ENCODE results near the gene ANTXR2. TPM values are rescaled to one million over a fixed set of nuclear protein-coding genes. Genes with fewer than 3 reads are reported as not detected.
A peak's percentile ranks its signal among the peaks of the same experiment; 100 is the strongest.

Gene ANTXR2
- total and polyA plus RNA-seq, 2 of the 13 experiments (the other 11 are each of a cell fraction or from before 2014, with no cell fraction given), result 4.6 to 14.5 TPM

- no peak overlapping the region for H2AFZ ChIP-seq (ENCODE audit: low read length)
These were observed 2.9 kb downstream of the ANTXR2 start for GRCh38 chr4:80069837-80070731.

More at GRCh38 chr4:80069837-80070731, 2.9 kb downstream of the ANTXR2 start:
- in situ Hi-C loops (cut with HindIII; ENCODE audit: extremely low pct_ligation_motif_present, low pct_unique_long_range_greater_than_20kb), result loop anchor here (10.0 kb wide), 1 partner anchor 155 kb away; no protein-coding TSS in a partner anchor
- peak overlapping the region; percentile 76 for H3K4me2 ChIP-seq (ENCODE audit: low read depth, low read length)
- FAIRE-seq (no peak), ATAC-seq (no peak), DNase-seq (ENCODE audit: low spot score) (no peak)
- intact Hi-C loops (cut with micrococcal nuclease; ENCODE audit: unreplicated experiment), result loop anchor here (2.0 kb wide), 1 partner anchor 35 kb away; no protein-coding TSS in a partner anchor
- TF ChIP-seq RFXAP (CRISPR knock-in tag; IDR thresholded peaks at IDR 0.05; ENCODE audit: borderline replicate concordance), result no peak
- no peak for TF ChIP-seq ZMYM2 (CRISPR knock-in tag; IDR thresholded peaks at IDR 0.05)
- no peak for TF ChIP-seq ZNF709 (CRISPR knock-in tag; IDR thresholded peaks at IDR 0.05)
- no peak for TF ChIP-seq TBX3 (IDR thresholded peaks at IDR 0.05; ENCODE audit: borderline replicate concordance)
- no peak for TF ChIP-seq MNT (IDR thresholded peaks at IDR 0.05)
- TF ChIP-seq MAZ (IDR thresholded peaks at IDR 0.05; ENCODE audit: borderline replicate concordance, low read depth, low read length), result no peak
- no peak for TF ChIP-seq MAZ (CRISPR knock-in tag; IDR thresholded peaks at IDR 0.05; ENCODE audit: low read depth)
- no peak for TF ChIP-seq REPIN1 (CRISPR knock-in tag; IDR thresholded peaks at IDR 0.05; ENCODE audit: borderline replicate concordance, low read depth)
- TF ChIP-seq, protein P1, sequence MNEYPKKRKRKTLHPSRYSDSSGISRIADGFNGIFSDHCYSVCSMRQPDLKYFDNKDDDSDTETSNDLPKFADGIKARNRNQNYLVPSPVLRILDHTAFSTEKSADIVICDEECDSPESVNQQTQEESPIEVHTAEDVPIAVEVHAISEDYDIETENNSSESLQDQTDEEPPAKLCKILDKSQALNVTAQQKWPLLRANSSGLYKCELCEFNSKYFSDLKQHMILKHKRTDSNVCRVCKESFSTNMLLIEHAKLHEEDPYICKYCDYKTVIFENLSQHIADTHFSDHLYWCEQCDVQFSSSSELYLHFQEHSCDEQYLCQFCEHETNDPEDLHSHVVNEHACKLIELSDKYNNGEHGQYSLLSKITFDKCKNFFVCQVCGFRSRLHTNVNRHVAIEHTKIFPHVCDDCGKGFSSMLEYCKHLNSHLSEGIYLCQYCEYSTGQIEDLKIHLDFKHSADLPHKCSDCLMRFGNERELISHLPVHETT (CRISPR knock-in tag; conservative IDR thresholded peaks at IDR 0.05), result no peak
- TF ChIP-seq, protein P2, sequence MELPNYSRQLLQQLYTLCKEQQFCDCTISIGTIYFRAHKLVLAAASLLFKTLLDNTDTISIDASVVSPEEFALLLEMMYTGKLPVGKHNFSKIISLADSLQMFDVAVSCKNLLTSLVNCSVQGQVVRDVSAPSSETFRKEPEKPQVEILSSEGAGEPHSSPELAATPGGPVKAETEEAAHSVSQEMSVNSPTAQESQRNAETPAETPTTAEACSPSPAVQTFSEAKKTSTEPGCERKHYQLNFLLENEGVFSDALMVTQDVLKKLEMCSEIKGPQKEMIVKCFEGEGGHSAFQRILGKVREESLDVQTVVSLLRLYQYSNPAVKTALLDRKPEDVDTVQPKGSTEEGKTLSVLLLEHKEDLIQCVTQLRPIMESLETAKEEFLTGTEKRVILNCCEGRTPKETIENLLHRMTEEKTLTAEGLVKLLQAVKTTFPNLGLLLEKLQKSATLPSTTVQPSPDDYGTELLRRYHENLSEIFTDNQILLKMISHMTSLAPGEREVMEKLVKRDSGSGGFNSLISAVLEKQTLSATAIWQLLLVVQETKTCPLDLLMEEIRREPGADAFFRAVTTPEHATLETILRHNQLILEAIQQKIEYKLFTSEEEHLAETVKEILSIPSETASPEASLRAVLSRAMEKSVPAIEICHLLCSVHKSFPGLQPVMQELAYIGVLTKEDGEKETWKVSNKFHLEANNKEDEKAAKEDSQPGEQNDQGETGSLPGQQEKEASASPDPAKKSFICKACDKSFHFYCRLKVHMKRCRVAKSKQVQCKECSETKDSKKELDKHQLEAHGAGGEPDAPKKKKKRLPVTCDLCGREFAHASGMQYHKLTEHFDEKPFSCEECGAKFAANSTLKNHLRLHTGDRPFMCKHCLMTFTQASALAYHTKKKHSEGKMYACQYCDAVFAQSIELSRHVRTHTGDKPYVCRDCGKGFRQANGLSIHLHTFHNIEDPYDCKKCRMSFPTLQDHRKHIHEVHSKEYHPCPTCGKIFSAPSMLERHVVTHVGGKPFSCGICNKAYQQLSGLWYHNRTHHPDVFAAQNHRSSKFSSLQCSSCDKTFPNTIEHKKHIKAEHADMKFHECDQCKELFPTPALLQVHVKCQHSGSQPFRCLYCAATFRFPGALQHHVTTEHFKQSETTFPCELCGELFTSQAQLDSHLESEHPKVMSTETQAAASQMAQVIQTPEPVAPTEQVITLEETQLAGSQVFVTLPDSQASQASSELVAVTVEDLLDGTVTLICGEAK (IDR thresholded peaks at IDR 0.05), result no peak
- TF ChIP-seq, protein P2 (CRISPR knock-in tag; IDR thresholded peaks at IDR 0.05), result no peak
- ChIA-PET POLR2A (no interaction called here), CTCF (ENCODE audit: low intra/inter-chr PET ratio, low total read pairs) (no interaction called here)
- BruUV-seq (replicated peaks), result no TSS peak
- H3K9me3 ChIP-seq (ENCODE audit: low read length), result no peaks in the 10 kb centered on the region
- no peaks in the 10 kb centered on the region for H3K27me3 ChIP-seq (ENCODE audit: control insufficient read depth in 1 of 2, insufficient read depth in 2 of 2, low read length in 2 of 2)
- H3K4me3 ChIP-seq (replicated peaks in 1 of 3; ENCODE audit: insufficient read depth in 1 of 3, low read depth in 2 of 3, low read length in 3 of 3), result no peak overlapping the region
- no peak overlapping the region for H3K9ac ChIP-seq (ENCODE audit: insufficient read depth, low read depth, low read length)
- H3K36me3 ChIP-seq (replicated peaks in 1 of 2; ENCODE audit: control insufficient read depth in 1 of 2, insufficient read depth in 2 of 2, low read length in 2 of 2), result no peaks in the 10 kb centered on the region; a peak in 1 of 5 replicates
- no peaks in the 10 kb centered on the region for H4K20me1 ChIP-seq (ENCODE audit: insufficient read depth, low read length)
- 98% methylated on average over 2 of the region's 2 CpGs for WGBS (ENCODE audit: low lambda C conversion rate)
- no peaks in the 10 kb centered on the region for H3K79me2 ChIP-seq (ENCODE audit: insufficient read depth, low read length)
- H3K4me1 ChIP-seq (ENCODE audit: insufficient read depth, low read length), result peaks cover 33% of the 10 kb centered on the region
- no peak overlapping the region for H3K27ac ChIP-seq (ENCODE audit: extremely low read length, insufficient read depth, low read length)

All from HepG2 (cell line).